HG03378 (cell line): ENCODE measurements around the gene HMGN3.

ENCODE experiments used
- ATAC-seq: cut with Tn5 transposase; IDR thresholded peaks from one replicate; pipeline ENCODE4 v1.9.1; 2021; ENCODE audit warnings: mild to moderate bottlenecking, moderate library complexity; ENCODE audit not compliant: unreplicated experiment

Gene HMGN3

DNA sequence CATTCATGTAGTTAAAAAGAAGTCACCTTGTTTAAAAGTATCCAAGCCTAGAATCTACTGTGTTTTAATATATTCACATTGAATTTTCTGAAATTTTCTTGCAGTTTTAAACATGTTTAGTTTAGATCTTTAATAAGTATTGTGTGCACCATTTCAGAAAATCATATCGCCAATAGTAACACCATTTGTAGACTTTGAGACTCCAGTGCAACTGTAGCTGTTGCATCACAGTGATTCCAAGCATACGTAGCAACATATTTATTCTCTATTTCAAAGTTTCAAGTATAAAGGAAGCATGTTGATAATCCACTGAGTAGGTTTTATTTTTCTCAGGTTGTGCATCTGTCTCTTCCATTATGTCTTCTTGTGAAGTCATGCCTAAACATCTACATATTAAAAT is 46.4 kb downstream of the HMGN3 start:
- no peak for ATAC-seq

DNA sequence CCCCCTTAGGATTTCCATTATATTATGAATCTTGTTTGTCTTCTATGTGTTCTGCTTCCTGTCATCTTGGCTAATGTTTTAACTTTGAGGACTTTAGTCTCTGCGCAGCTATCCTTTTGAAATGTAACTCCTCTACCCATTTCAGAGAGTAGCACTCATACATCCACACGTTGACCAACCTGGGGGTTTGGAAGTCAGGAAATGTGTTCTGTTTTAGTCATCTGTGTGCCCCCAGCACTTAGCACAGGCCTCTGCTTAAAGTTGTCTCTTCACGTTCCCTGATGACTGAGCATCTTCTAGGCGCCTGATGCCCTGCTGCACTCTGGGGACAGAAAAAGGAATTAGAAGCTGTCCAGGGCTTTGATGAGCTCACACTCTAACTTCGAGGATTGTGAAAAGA is 47.9 kb downstream of the HMGN3 start:
- no peak for ATAC-seq

DNA sequence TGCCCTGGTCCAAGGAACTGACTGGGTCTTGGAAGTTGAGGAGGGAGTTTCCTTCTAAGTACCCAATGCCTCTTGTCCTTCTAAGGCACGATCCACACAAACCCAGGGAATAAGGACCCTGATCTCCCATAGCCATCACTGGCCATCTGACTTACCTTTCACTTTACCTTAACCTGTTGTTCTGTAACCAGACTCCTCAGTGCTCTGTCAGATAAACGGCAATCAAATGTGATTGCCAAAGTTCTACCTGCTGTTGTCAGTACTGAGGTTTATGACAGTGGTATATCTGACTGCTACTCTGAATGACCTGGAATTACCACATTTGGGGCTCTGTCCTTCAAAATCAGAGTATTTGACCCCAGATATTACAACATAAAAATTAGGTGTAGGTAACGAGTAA is 49.8 kb downstream of the HMGN3 start:
- ATAC-seq, result no peak

DNA sequence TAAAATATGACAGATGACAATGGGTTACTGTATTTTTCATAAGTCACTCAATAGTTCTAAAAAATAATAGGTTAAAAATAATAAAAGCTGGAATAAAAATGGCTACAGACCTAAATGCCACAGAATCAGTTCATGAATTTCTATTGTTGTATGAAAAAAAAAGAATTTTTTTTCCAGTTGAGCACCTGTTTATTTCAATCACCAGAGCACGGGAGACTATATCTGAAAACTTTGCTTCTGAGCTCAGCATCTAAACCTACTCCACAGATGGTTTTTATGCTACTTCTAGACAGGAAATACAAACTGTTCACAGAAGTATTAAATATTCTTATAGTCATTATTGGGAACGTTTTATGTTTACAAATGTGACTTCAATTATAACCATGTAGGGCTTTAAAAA is 50.4 kb downstream of the HMGN3 start:
- no peak for ATAC-seq

DNA sequence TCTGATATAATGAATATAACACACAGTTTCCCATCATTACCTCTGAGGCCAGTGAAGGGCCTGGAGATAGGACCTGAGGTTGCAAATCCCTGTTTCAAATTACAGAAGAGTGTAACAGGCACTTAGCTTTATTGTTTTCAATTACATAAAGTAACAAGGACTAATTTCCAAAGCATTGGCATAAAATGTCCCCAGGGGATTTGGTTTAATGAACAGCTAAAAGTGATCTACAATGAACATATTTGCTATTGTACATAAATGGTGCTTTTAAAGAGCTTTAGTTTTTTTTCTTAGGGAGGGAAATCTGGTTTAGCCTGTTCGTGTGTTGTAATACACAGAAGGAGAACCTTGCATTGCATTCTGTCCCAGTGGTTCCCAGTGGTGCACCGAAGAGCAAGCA is 54.4 kb downstream of the HMGN3 start:
- no peak for ATAC-seq

DNA sequence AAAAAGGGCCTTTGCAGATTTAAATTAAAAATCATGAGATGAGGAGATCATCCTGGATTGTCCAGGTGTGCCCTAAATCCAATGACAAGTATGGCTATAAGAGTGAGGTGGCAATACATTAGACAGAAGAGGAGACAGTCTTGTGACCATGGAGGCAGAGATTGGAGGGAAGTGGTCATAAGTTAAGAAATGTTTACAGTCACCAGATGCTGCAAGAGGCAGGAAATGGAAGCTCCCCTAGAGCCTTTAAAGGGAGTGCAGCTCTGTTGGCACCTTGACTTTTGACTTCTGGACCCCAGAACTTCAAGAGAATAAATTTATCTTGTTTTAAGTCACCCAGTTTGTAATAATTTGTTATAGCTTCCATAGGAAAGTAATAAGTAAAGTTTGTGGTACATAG is 61.1 kb downstream of the HMGN3 start:
- ATAC-seq, result no peak

DNA sequence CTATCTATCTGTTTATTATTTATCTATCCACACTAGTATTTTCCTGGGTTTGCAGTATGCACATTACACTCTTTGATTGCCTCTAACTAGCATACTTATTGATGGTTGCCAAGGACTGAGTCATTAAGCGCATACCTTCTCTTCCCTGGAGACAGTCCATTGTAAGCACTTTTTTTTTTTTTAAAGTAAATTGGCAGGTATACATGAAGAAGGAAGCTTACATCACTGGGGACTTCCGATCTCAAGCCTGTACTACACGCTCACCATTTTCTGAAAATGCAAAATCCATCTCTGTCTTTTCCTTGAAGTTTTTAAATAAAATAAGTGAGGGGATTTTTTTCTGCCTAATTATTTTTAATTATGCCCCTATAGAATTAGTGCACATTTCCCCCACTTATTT is 63.5 kb downstream of the HMGN3 start:
- ATAC-seq, result no peak

DNA sequence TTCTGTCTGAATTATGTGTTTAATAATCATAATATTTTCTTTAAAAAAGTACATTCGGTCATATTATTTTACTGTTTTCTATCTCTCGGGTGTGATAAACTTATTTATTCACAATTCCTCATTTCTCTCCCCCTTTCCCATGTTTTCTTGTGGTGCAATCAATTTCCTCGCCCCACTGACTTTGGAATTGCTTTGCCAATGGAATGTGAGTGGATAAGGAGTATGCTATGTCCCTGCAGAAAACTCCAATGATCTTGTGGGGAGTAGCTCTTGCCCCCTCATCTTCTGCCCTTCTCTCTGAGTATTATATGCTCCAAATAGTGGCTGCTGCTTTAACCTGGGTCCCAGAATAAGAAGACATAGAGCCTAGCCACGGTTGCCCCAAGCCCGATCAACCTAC is 64.1 kb downstream of the HMGN3 start:
- no peak for ATAC-seq

DNA sequence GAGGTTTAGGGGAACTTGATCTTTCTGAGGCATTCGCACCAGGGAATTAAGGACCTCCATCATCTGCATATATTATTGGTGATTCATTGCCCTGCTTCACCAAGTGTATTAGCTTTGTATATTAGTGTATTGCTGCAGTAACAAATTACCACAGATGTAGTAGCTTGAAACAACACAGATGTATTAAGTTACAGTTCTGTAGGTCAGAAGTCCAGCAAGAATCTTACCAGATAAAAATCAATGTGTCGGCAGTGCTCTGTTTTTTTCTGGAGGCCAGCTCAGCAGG is 65.8 kb downstream of the HMGN3 start:
- no peak for ATAC-seq

DNA sequence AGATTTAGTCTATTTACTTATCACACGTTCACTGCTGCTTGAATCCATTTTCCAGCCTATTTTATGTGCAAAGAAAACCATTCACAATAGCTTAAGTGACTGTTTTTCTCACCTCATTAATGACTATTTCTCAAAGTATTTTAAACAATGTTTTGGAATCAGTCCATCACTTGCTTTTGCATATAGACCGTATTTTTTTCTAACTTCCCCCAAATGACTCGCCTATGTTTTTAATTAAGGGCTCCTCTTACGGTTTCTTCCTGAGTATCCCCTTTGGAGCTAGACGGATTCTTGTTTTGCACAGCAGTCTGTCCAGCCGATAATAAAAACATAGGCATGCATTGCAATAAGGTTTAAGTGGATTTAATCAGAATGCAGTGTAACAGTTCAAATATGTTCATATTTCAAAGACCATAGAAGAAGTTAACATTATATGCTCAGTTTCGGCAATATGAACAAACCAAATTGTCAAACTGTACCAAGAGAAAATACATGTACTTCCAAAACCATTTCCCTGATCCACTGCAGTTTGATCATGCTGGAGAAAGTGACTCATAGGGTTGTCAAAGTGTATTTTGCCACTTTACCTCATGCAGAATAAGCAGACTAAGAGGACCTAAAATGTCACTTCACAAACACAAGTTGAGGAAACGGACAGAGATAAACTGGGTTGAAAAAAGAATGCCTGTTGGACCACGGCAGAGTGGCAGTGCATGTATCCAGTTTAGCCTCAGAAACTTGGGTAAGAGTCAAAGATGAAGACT is 66.4 kb downstream of the HMGN3 start:
- ATAC-seq, result no peak

DNA sequence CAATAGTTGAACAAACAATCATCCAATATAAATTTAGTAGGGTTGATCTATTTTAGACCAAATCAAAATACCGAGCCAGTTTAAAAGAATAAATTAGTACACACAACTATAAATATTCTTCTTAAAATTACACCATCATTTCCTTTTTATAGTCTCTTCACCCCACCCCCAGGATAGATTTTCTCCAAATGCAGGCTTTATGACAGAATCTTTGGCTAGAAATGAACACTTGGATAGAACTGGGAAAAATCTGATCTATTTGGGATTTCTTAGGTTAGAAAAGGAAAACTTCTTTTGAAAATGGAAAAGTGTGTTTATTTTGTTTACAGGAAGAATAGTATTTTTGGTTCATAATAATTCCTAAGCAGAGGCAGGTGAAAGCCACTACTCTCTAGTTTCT is 74.6 kb downstream of the HMGN3 start:
- no peak for ATAC-seq

DNA sequence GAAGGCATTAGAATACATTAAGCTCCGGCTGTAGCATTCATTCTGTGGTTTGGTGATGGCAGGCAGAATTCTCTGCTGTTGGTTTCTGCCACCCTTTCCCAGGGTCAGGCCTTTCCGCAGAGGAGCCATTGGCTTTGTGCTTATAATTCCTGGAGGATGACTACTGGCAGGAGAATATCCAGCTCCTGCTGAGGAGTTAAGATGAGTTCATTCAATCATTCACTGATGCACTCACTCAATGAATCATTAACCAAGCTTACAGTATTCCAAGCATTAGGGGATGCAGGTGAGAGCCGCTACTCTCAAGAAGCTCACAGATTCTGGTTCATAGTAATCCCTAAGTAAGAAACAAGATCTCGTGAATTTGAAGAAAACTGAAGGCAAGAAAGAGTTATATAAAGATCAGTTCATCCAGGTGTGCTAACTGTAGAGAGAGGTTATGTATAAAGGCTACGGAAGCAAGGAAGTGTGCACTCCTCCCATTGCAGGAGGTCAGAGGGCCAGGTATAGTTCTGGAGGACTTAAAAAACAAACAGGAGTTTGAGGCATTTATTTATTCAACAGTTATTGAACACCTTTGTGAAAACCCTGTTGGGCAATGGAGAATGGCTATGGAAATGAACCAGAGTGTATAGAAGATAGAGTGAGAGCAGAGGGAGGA is 75.5 kb downstream of the HMGN3 start:
- no peak for ATAC-seq

DNA sequence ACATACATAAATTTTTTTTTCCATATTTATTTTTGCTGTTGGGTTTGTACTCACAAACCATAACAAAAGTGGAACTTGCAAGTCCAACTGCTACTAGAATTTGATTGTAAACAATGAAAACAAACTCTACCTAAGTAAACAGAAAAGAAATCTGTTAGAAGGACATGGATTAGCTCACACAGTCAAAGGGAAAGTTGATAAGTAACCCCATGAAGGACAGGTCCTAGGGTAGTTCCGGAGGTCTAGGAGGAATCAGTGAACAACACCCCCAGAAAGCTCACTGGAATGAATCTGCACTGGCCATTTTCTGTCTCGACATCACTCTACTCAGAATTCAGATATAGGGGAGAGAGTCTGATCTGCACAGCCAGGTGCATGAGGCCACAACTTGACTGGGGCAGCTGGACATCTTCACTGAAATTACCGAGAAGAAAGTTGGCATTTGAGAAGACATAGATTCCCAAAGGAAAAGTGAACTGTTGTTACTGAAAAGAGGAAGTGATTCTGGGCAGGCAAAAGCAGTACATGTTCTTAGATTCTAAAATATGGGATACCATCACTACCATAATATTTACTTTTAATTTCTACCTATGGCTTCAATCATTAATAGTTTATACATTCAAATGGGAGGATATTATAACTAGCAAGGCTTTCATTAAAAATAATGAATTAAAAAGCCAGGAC is 76.4 kb downstream of the HMGN3 start:
- ATAC-seq, result no peak

DNA sequence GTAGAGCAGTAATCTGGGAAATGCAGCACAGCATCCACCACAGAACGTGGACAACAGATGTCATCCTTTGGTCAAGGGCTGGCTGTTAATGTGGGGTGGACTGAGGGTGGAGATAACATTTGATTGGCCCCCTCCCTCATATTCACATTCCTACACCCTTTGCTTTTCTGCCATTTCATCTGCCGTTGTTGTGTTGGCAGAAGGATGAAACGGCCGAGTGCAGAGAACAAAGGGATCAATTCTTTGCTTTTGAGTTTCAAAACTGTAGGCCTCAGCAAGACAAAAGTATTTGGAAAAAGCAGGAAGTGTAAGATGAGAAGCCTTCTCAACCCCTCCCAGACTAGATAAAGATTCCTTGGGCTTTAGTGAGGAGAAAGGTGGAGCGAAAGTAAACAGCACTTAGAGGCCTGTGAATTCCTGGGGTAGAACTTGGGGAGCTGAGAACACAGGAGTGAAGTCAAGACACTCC is 82.2 kb downstream of the HMGN3 start:
- no peak for ATAC-seq
